Measurements from ENCODE around the gene NPDC1.

The NPDC1 gene

GRCh38 chr9:137084526-137084925 lies 38.5 kb upstream of the NPDC1 start:
- no peak for TF ChIP-seq ZFX (IDR thresholded peaks at IDR 0.05)
- H3K27ac ChIP-seq: peak overlapping the region; percentile 98; the same call in 1 of the 2 replicates

GRCh38 chr9:137083394-137084004 lies 37.5 kb upstream of the NPDC1 start:
- no peak for TF ChIP-seq ZFX (IDR thresholded peaks at IDR 0.05)
- TF ChIP-seq CTCF (conservative IDR thresholded peaks at IDR 0.05): no peak
- H3K27ac ChIP-seq: no peak overlapping the region

- no peak overlapping the region for H3K27ac ChIP-seq
- no peak for TF ChIP-seq CTCF (conservative IDR thresholded peaks at IDR 0.05)
These were observed 36.9 kb upstream of the NPDC1 start for GRCh38 chr9:137082925-137083290.

GRCh38 chr9:137082222-137082924 lies 36.4 kb upstream of the NPDC1 start:
- no peak for TF ChIP-seq CTCF (conservative IDR thresholded peaks at IDR 0.05)
- no peak for TF ChIP-seq ZFX (IDR thresholded peaks at IDR 0.05)
- H3K27ac ChIP-seq: no peak overlapping the region

- TF ChIP-seq ZFX (IDR thresholded peaks at IDR 0.05): no peak
- no peak for TF ChIP-seq CTCF (conservative IDR thresholded peaks at IDR 0.05)
- no peak overlapping the region for H3K27ac ChIP-seq
These were observed 34.5 kb upstream of the NPDC1 start for GRCh38 chr9:137080260-137081122.

GRCh38 chr9:137079401-137079787 lies 33.4 kb upstream of the NPDC1 start:
- TF ChIP-seq CTCF (conservative IDR thresholded peaks at IDR 0.05) (no peak), ZFX (IDR thresholded peaks at IDR 0.05) (no peak)
- no peak overlapping the region for H3K27ac ChIP-seq

- no peak for TF ChIP-seq CTCF (conservative IDR thresholded peaks at IDR 0.05)
- no peak for TF ChIP-seq ZFX (IDR thresholded peaks at IDR 0.05)
- no peak overlapping the region; the same call in 1 of the 2 replicates for H3K27ac ChIP-seq
These were observed 32.9 kb upstream of the NPDC1 start for GRCh38 chr9:137078701-137079400.

All from C4-2B (cell line).